Ecto neural progenitor cell (in vitro differentiated cells): ENCODE results near the gene DDI2.
"Not testable (repeated sequence)": the region's sequence is repeated elsewhere in the genome, so short reads cannot be mapped to it uniquely, and the experiment has no call there.

ENCODE experiments used
- DNase-seq: peaks from one replicate; pipeline ENCODE4 v3.0.0-alpha.2; 2018; ENCODE audit warnings: low spot score

The DDI2 gene

GRCh38 chr1:15680131-15680530, 62.9 kb downstream of the DDI2 start:
- no peak for DNase-seq

- DNase-seq = no peak
Measured at GRCh38 chr1:15680561-15681348, 63.5 kb downstream of the DDI2 start.

- DNase-seq = no peak
Measured at GRCh38 chr1:15681349-15682292, 64.4 kb downstream of the DDI2 start.

- no peak for DNase-seq
Measured at GRCh38 chr1:15682936-15683341, 65.7 kb downstream of the DDI2 start.

GRCh38 chr1:15683345-15684039, 66.2 kb downstream of the DDI2 start:
- no peak for DNase-seq

GRCh38 chr1:15684042-15684461, 66.8 kb downstream of the DDI2 start, which contains the start of gene PLEKHM2:
TSS of gene PLEKHM2 (plus strand) at chr1:15684320. CDS start at chr1:15684559, 239 bp downstream.
- DNase-seq = peak; percentile 61

- DNase-seq = peak; percentile 72
Measured at GRCh38 chr1:15684468-15685291, 67.4 kb downstream of the DDI2 start.

- DNase-seq = no peak
Measured at GRCh38 chr1:15685820-15686219, 68.6 kb downstream of the DDI2 start.

- no peak for DNase-seq
Measured at GRCh38 chr1:15687446-15687845, 70.2 kb downstream of the DDI2 start.

- DNase-seq = no peak
Measured at GRCh38 chr1:15690317-15690716, 73.1 kb downstream of the DDI2 start.

GRCh38 chr1:15691434-15692032, 74.3 kb downstream of the DDI2 start:
- DNase-seq = no peak

GRCh38 chr1:15692121-15692682, 74.9 kb downstream of the DDI2 start:
- DNase-seq = no peak

- DNase-seq = no peak
Measured at GRCh38 chr1:15693371-15693770, 76.1 kb downstream of the DDI2 start.

GRCh38 chr1:15696956-15697521, 79.8 kb downstream of the DDI2 start:
- no peak for DNase-seq

- DNase-seq = no peak
Measured at GRCh38 chr1:15698201-15698600, 80.9 kb downstream of the DDI2 start.

GRCh38 chr1:15699321-15699720, 82.1 kb downstream of the DDI2 start:
- not testable (repeated sequence) for DNase-seq

- no peak for DNase-seq
Measured at GRCh38 chr1:15700508-15700907, 83.2 kb downstream of the DDI2 start.

- no peak for DNase-seq
Measured at GRCh38 chr1:15701784-15702183, 84.5 kb downstream of the DDI2 start.

GRCh38 chr1:15702722-15703550, 85.7 kb downstream of the DDI2 start:
- no peak for DNase-seq
